NT2/D1 (cell line): ENCODE results near the gene KCNQ1OT1.

Experiments
- SUZ12 ChIP-seq: IDR thresholded peaks from 2 replicates; pipeline ENCODE4 v1.6.1; 2011; ENCODE audit not compliant: insufficient read length, insufficient read depth; ENCODE audit errors: extremely low read depth
- YY1 ChIP-seq: IDR thresholded peaks from 2 replicates; pipeline ENCODE4 v1.6.1; 2011; ENCODE audit not compliant: insufficient read length, insufficient read depth
- ZNF274 ChIP-seq: IDR thresholded peaks from 2 replicates; pipeline ENCODE4 v1.6.1; 2011; ENCODE audit warnings: mild to moderate bottlenecking, low read depth, low read length

DNA sequence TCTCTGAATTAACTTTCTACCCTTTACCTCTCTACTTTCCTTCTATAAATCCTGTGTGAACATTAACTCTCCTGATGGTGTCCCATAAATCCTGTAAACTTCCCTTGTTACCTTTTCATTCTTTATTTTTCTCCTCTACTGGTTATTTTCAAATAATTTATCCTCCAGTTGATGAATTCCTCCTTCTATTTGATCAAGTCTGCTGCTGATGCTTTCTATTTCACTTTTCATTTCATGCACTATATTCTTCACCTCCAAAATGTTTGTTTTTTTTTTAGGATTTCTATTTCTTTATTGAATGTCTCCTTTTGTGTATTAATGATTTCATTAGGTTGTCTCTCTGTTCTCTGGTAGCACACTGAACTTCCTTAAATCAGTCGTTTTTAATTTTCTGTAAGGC lies 68.6 kb downstream of the KCNQ1OT1 start:
- TF ChIP-seq ZNF274 (no peak), SUZ12 (no peak), YY1 (no peak)
